ENCODE measurements around the gene TMEM243. TPM values are rescaled to one million over a fixed set of nuclear protein-coding genes. Genes with fewer than 3 reads are reported as not detected.
A peak's percentile ranks its signal among the peaks of the same experiment; 100 is the strongest.
"Not testable (repeated sequence)": the region's sequence is repeated elsewhere in the genome, so short reads cannot be mapped to it uniquely, and the experiment has no call there.

The TMEM243 gene
- total RNA-seq, 2 donors from 2014 or later, result 45.8 to 58.3 TPM

DNA sequence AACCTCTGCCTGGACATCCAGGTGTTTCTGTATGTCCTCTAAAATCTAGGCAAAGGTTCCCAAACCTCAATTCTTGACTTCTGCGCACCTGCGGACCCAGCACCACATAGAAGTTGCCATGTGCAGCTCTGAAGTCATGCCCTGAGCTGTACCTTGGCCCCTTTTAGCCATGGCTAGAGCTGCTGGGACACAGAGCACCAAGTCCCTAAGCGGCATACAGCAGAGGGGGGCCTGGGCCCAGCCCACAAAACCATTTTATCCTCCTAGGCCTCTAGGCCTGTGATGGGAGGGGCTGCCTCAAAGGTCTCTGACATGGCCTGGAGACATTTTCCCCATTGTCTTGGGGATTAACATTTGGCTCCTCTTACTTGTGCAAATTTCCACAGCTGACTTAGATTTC, 14.6 kb downstream of the TMEM243 start:
- DNase-seq (ENCODE audit: low spot score), result no peak
- peaks cover 42 to 59% of the 10 kb centered on the region in 2 donors for H3K4me1 Mint-ChIP-seq (ENCODE audit: low read depth in 2 of 2)
- H3K9me3 Mint-ChIP-seq, result peaks cover 20% of the 10 kb centered on the region
- H3K4me3 Mint-ChIP-seq, result no peak overlapping the region
- no peak for ATAC-seq
- peaks cover 40% of the 10 kb centered on the region for H3K36me3 Mint-ChIP-seq
- H3K27ac Mint-ChIP-seq, result peak overlapping the region; percentile 6 to 17
- H3K27me3 Mint-ChIP-seq, result no peaks in the 10 kb centered on the region

DNA sequence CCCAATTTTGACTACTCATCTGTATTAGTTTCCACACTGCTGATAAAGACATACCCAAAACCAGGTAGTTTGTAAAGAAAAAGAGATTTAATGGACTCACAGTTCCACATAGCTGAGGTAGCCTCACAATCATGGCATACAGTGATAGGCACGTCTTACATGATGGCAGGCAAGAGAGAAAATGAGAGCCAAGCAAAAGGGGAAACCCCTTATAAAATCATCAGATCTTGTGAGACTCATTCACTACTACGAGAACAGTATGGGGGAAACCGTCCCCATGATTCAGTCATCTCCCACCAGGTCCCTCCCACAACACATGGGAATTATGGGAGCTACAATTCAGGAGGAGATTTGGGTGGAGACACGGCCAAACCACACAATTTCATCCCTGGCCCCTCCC, 15.6 kb downstream of the TMEM243 start:
- Mint-ChIP-seq H3K4me1 (ENCODE audit: low read depth in 2 of 2) (peaks cover 41 to 57% of the 10 kb centered on the region in 2 donors), H3K36me3 (peaks cover 44% of the 10 kb centered on the region), H3K9me3 (peaks cover 16% of the 10 kb centered on the region), H3K27ac (peak overlapping the region; percentile 10 to 37)
- not testable (repeated sequence) for DNase-seq (ENCODE audit: low spot score); H3K4me3 Mint-ChIP-seq; ATAC-seq; H3K27me3 Mint-ChIP-seq

DNA sequence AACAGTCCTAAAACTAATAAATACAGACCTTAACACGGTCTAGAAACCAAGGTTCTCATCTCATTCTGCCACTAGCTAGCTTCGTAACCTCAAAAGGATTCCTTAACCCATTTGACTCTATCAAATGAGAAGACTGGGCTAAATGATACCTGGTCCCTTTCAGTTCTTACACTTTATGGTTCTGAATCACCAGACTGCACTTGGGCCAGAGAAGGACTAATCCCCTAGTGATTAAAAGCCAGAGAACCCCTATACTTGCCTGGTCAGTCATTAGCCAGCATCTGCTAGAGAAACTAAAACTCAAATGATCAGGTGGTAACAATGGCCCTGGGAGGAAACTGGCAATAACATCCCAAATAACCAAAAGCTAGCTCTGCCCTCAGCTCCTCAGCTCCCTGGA, 16.8 kb downstream of the TMEM243 start:
- no peak overlapping the region for H3K4me3 Mint-ChIP-seq
- no peak for ATAC-seq
- no peak for DNase-seq (ENCODE audit: low spot score)
- no peaks in the 10 kb centered on the region for H3K27me3 Mint-ChIP-seq
- peak overlapping the region in 1 of 2 donors; percentile 56 for H3K27ac Mint-ChIP-seq
- peaks cover 16% of the 10 kb centered on the region for H3K9me3 Mint-ChIP-seq
- H3K4me1 Mint-ChIP-seq (ENCODE audit: low read depth in 2 of 2), result peaks cover 36 to 47% of the 10 kb centered on the region in 2 donors
- H3K36me3 Mint-ChIP-seq, result peaks cover 49% of the 10 kb centered on the region

DNA sequence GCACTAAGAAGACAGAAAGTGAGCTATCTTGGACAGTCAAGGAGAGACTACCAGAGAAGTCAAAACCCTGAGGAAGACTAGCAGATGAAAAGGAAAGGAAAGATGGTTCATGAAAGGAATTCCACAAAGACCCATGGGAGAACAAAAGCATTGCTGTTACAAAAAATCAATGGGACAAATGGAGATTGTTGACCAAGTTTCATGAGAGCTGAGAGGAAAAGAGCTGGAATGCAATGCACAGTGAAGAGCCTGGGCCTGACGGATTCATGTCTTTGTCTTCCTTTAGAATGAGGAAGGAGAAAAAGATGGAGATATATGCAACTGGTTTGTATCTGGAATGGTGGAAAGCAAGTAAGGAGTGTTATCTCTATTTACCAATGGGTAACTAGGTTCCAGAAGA, 17.3 kb downstream of the TMEM243 start:
- Mint-ChIP-seq H3K9me3 (peaks cover 16% of the 10 kb centered on the region), H3K27ac (peak overlapping the region; percentile 13 to 66), H3K27me3 (no peaks in the 10 kb centered on the region), H3K36me3 (peaks cover 50% of the 10 kb centered on the region), H3K4me3 (no peak overlapping the region), H3K4me1 (ENCODE audit: low read depth in 2 of 2) (peaks cover 36 to 47% of the 10 kb centered on the region in 2 donors)
- DNase-seq (ENCODE audit: low spot score), result no peak
- ATAC-seq, result no peak

DNA sequence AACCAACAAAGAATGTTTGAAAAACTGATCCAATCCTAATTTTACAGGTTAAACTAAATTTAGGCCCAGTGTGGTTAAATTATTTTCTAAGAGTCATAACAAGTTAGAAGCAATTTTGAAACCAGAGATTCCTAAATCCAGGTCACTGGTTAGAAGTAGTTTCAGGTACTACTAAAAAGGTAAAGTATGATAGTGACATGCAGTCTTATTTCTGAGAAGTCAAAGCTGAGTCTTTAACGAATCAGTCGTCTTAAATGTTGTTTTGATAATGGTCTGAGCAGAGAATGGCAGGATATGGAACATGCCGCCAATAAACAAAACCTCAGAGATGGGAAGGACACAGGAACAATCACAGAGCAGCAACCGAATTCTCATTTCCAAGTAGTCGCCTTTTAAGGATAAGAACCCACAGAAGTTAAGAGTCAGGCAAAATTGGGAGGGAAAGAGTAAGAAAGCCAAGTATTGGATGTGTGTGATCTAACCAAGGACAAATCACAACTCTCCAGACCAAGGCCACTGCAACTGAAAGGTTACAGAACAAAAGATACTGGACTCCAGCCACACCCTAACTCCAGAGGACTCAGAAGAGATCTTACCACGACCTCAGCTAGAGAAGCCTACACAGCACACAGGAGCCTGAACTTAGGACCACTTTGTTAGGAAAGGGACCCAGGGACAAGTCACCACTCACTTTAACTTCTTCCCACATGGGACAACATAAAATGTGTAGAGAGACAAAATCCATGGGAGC, 19.7 kb downstream of the TMEM243 start:
- DNase-seq (ENCODE audit: low spot score) (no peak), ATAC-seq (no peak)
- Mint-ChIP-seq H3K27ac (peak overlapping the region; percentile 32 to 66), H3K27me3 (no peaks in the 10 kb centered on the region), H3K9me3 (peaks cover 10% of the 10 kb centered on the region), H3K4me3 (no peak overlapping the region), H3K4me1 (ENCODE audit: low read depth in 2 of 2) (peaks cover 25 to 36% of the 10 kb centered on the region in 2 donors), H3K36me3 (peaks cover 48% of the 10 kb centered on the region)

DNA sequence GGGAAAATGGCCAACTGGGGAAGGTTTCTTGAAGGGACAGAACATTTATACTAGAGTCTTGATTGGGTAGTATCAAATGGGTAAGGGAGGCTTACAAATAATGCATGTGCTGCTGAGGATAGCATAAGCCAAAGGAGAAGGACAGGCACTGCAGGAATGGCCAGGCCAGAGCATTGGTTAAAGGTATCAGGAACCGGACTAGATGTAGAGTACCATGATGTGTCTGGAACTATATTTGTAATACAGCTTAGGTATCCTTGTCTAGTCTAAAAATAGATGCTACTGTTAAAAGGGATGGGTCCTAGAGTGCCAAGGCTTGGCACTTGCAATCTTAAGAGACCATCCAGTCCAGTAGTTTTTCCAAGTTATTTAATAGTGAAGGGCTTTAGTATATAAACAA, 20.3 kb downstream of the TMEM243 start:
- H3K9me3 Mint-ChIP-seq, result peaks cover 10% of the 10 kb centered on the region
- H3K4me1 Mint-ChIP-seq (ENCODE audit: low read depth in 2 of 2), result peaks cover 23 to 33% of the 10 kb centered on the region in 2 donors
- peak overlapping the region; percentile 32 to 66 for H3K27ac Mint-ChIP-seq
- H3K27me3 Mint-ChIP-seq, result no peaks in the 10 kb centered on the region
- no peak for ATAC-seq
- H3K36me3 Mint-ChIP-seq, result peaks cover 46% of the 10 kb centered on the region
- no peak overlapping the region for H3K4me3 Mint-ChIP-seq
- DNase-seq (ENCODE audit: low spot score), result no peak

DNA sequence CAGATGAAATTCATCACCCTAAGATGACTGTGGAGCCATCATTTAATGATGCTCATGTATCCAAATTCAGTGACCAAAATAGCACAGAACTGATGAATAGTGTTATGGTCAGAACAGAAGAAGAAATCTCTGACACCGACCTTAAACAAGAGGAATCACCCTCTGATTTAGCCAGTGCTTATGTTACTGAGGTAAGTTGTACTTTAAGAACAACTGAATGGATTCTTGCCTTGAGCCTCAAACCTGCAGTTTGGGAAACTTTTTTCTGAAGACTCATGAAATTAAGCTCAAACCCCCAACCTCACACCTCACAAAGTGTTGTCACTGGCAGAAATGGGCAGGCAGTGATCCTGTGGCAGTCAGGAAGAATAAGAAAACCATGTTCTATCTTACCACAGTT, 25.6 kb downstream of the TMEM243 start:
- peak overlapping the region; percentile 52 to 65 for H3K27ac Mint-ChIP-seq
- H3K27me3 Mint-ChIP-seq, result no peaks in the 10 kb centered on the region
- peaks cover 37% of the 10 kb centered on the region for H3K36me3 Mint-ChIP-seq
- H3K9me3 Mint-ChIP-seq, result no peaks in the 10 kb centered on the region
- DNase-seq (ENCODE audit: low spot score), result no peak
- ATAC-seq, result no peak
- no peak overlapping the region for H3K4me3 Mint-ChIP-seq
- H3K4me1 Mint-ChIP-seq (ENCODE audit: low read depth in 2 of 2), result peaks cover under 1 to 6% of the 10 kb centered on the region in 2 donors

DNA sequence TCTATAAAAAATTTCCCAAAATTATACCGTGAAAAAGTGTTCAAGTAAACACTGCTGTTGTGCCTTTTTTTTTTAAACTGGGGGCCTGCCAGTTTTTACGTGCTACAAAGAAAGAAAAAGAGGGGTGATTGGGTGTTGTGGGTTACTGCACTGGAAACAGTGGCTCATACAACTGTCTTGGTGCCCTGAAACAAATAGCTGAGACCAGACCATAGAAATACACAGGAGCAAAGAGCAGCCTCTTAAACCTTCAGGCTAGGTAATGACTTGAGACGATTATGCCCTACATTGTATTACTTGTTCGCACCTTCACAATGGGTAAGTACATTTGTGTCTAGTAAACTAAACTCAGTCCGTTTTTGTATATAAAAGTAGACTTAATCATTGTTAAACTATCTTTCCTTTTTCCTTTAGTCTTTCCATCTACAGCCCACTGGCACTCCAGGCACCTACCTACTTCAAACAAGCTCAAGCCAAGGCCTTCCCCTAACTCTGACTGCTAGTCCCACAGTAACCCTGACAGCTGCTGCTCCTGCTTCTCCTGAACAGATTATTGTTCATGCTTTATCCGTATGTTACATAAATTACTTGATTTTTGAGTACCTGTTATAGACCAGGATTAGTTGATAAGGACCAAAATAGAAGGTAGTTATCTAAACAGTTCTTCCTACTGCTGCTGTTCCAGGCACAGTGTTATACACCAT, 26.6 kb downstream of the TMEM243 start:
- Mint-ChIP-seq H3K36me3 (peaks cover 40% of the 10 kb centered on the region), H3K4me3 (no peak overlapping the region), H3K27me3 (no peaks in the 10 kb centered on the region), H3K27ac (peak overlapping the region; percentile 52 to 65), H3K4me1 (ENCODE audit: low read depth in 2 of 2) (peaks cover 0 to 10% of the 10 kb centered on the region in 2 donors), H3K9me3 (no peaks in the 10 kb centered on the region)
- ATAC-seq (no peak), DNase-seq (ENCODE audit: low spot score) (no peak)

DNA sequence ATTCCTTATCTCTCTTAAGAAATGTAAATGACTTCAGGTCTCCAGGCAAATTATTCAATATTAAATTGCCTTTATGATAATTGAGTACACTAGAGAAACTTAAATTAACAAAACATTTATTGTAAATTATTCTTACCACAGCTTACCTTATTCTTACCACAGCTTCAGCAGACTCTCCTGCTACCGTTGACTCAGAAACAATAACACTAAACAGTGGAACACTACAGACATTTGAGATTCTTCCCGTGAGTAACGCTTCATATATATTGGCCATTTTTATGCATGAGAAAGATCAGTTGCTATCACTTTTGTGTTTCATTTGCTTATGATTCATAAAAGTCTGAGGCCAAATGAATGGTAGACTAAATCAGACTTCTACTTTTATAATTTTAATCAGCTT, 28.7 kb downstream of the TMEM243 start:
- no peak for ATAC-seq
- peaks cover 40% of the 10 kb centered on the region for H3K36me3 Mint-ChIP-seq
- no peak for DNase-seq (ENCODE audit: low spot score)

DNA sequence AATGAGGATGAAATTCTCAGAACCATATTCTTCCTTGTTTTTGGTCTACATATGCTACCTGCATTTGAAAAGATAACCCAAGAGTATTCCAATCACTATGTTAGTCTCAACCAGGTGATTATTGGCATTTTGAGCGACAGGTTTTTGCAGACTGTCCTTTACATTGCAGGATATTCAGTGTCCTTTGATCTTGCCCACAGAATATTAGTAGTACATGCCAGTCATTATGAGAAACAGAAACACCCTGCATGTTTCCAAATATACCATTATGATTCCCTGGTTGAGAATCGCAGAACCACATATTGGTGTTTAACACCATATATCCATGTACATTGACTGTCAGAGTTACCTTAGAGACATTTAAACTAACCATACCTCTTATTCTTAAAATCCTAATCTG, 30.6 kb downstream of the TMEM243 start:
- ATAC-seq, result no peak
- no peak for DNase-seq (ENCODE audit: low spot score)
- no peaks in the 10 kb centered on the region for H3K9me3 Mint-ChIP-seq
- H3K36me3 Mint-ChIP-seq, result peaks cover 49% of the 10 kb centered on the region
- H3K4me1 Mint-ChIP-seq (ENCODE audit: low read depth in 2 of 2), result peaks cover 3 to 18% of the 10 kb centered on the region in 2 donors
- no peaks in the 10 kb centered on the region for H3K27me3 Mint-ChIP-seq
- H3K4me3 Mint-ChIP-seq, result no peak overlapping the region
- peak overlapping the region in 1 of 2 donors; percentile 35 for H3K27ac Mint-ChIP-seq

More for the DNA sequence above, 28.7 kb downstream of the TMEM243 start:
- Mint-ChIP-seq H3K27me3 (no peaks in the 10 kb centered on the region), H3K4me3 (no peak overlapping the region), H3K4me1 (ENCODE audit: low read depth in 2 of 2) (peaks cover 0 to 12% of the 10 kb centered on the region in 2 donors), H3K27ac (peak overlapping the region in 1 of 2 donors; percentile 13), H3K9me3 (no peaks in the 10 kb centered on the region)

DNA sequence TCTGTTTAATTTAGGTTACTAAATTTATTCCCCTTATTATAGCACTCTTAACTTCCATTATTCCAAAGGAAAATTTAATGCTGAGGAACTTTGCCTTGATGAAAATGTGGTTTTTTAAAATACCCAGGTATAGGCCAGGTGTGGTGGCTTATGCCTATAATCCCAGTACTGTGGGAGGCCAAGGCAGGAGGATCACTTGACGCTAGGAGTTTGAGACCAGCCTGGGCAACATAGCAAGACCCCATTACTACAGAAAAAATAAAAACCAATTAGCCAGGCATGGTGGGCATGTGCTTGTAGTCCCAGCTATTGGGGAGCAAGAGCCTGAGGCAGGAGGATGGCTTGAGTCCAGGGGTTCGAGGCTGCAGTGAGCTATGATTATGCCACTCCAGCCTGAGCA, 32.4 kb downstream of the TMEM243 start:
- ATAC-seq, result no peak
- H3K4me3 Mint-ChIP-seq, result no peak overlapping the region
- peaks cover 5 to 15% of the 10 kb centered on the region in 2 donors for H3K4me1 Mint-ChIP-seq (ENCODE audit: low read depth in 2 of 2)
- no peak for DNase-seq (ENCODE audit: low spot score)
- peaks cover 41% of the 10 kb centered on the region for H3K36me3 Mint-ChIP-seq
- H3K27me3 Mint-ChIP-seq, result no peaks in the 10 kb centered on the region
- no peak overlapping the region for H3K27ac Mint-ChIP-seq
- H3K9me3 Mint-ChIP-seq, result no peaks in the 10 kb centered on the region

DNA sequence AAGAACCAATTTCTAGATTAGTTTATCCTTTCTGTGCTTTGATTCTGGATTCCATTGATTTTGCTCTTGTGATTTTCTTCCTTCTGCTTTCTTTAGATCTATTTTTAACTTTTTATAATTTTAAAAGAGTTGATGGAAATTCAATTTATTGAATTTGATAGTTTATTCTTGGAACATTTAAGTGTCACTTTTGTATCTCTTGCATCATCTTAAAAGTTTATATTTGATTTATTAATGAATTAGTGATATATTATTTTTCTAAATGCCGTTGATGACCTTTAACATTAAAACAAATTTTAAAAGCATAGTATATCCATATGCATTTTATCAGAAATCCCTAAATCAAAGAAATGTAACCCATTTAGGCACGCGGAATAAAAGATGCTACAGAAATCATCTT, 40.4 kb downstream of the TMEM243 start:
- Mint-ChIP-seq H3K36me3 (peaks cover 45% of the 10 kb centered on the region), H3K27ac (no peak overlapping the region), H3K4me3 (no peak overlapping the region), H3K4me1 (ENCODE audit: low read depth in 2 of 2) (peaks cover 13 to 19% of the 10 kb centered on the region in 2 donors), H3K9me3 (no peaks in the 10 kb centered on the region), H3K27me3 (no peaks in the 10 kb centered on the region)
- DNase-seq (ENCODE audit: low spot score) (no peak), ATAC-seq (no peak)

DNA sequence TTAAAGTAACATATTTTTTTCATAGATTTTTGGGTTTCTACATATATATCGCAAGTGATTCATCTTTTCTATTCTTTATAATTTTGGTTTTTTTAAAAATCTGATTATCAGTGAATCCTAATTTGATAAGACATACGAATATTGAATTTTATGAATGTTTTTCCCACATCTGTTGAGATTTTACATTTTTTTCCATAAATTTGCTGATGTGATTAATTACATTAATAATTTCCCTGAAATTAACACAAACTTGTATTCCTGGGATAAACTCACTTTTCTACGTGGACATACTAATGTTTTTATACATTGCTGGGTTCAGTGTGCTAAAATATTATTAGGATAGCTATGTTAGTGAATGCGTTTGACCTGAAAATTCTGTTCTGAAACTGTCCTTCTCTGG, 41.2 kb downstream of the TMEM243 start:
- no peaks in the 10 kb centered on the region for H3K9me3 Mint-ChIP-seq
- DNase-seq (ENCODE audit: low spot score), result no peak
- no peak overlapping the region for H3K4me3 Mint-ChIP-seq
- H3K27ac Mint-ChIP-seq, result no peak overlapping the region
- peaks cover 43% of the 10 kb centered on the region for H3K36me3 Mint-ChIP-seq
- H3K27me3 Mint-ChIP-seq, result no peaks in the 10 kb centered on the region
- H3K4me1 Mint-ChIP-seq (ENCODE audit: low read depth in 2 of 2), result peaks cover 12 to 20% of the 10 kb centered on the region in 2 donors
- no peak for ATAC-seq

DNA sequence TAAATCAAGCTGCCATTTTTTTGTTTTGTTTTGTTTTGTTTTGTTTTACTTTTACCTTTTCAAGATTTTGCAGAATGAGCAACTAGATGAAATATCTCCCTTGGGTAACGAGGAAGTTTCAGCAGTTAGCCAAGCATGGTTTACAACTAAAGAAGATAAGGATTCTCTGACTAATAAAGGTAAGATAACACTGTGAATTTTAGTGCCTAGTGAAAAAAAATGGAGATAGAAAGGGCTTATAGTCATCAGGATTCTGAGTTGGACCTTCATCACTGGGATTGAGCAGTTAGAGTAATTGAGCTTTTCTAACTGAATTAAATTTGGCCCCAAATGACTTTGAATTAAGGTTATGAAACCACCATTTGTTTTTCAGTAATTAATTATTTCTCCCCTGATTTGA, 46.1 kb downstream of the TMEM243 start:
- Mint-ChIP-seq H3K4me3 (no peak overlapping the region), H3K36me3 (peaks cover 51% of the 10 kb centered on the region), H3K27ac (no peak overlapping the region), H3K27me3 (no peaks in the 10 kb centered on the region), H3K9me3 (no peaks in the 10 kb centered on the region), H3K4me1 (ENCODE audit: low read depth in 2 of 2) (peaks cover 20 to 23% of the 10 kb centered on the region in 2 donors)
- ATAC-seq, result no peak
- DNase-seq (ENCODE audit: low spot score), result no peak

All from natural killer cell treated with Interleukin-12 subunit alpha and Interleukin-12 subunit beta and Interleukin-15 and Interleukin-18, amount 100 ng/mL, for 72 hours (primary cell).